C4-2B (cell line): Measurements from ENCODE around the gene DDOST.

Experiments used
- CTCF ChIP-seq: fragments of 450-650 bp; conservative IDR thresholded peaks from 2 replicates; pipeline ENCODE4 v1.5.1; 2017; ENCODE audit warnings: mild to moderate bottlenecking
- ZFX ChIP-seq: fragments of 450-650 bp; IDR thresholded peaks from 2 replicates; pipeline ENCODE4 v1.6.1; 2017

- no peak for TF ChIP-seq CTCF
- TF ChIP-seq ZFX, result no peak
Measured at GRCh38 chr1:20663365-20663764, 2.2 kb upstream of the DDOST start.
